Measurements from ENCODE around the gene APP. TPM values are rescaled to one million over a fixed set of nuclear protein-coding genes. Genes with fewer than 3 reads are reported as not detected.

Gene APP
- total and polyA plus RNA-seq, 10 of the 15 experiments (the other 5 are each of a cell fraction or from before 2014, with no cell fraction given) = 8.8 to 94.9 (median 51.0) TPM

GRCh38 chr21:25977068-25977611 is 193.4 kb downstream of the APP start (continued):
- TF ChIP-seq, protein P1, sequence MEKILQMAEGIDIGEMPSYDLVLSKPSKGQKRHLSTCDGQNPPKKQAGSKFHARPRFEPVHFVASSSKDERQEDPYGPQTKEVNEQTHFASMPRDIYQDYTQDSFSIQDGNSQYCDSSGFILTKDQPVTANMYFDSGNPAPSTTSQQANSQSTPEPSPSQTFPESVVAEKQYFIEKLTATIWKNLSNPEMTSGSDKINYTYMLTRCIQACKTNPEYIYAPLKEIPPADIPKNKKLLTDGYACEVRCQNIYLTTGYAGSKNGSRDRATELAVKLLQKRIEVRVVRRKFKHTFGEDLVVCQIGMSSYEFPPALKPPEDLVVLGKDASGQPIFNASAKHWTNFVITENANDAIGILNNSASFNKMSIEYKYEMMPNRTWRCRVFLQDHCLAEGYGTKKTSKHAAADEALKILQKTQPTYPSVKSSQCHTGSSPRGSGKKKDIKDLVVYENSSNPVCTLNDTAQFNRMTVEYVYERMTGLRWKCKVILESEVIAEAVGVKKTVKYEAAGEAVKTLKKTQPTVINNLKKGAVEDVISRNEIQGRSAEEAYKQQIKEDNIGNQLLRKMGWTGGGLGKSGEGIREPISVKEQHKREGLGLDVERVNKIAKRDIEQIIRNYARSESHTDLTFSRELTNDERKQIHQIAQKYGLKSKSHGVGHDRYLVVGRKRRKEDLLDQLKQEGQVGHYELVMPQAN (conservative IDR thresholded peaks at IDR 0.05) = no peak
- TF ChIP-seq GABPA (IDR thresholded peaks at IDR 0.05; ENCODE audit: low read depth) = no peak
- no peak for TF ChIP-seq ZZZ3 (IDR thresholded peaks at IDR 0.05; ENCODE audit: control insufficient read depth, insufficient read length, low read depth)
- no peak for TF ChIP-seq FOXK2 (IDR thresholded peaks at IDR 0.05)

DNA sequence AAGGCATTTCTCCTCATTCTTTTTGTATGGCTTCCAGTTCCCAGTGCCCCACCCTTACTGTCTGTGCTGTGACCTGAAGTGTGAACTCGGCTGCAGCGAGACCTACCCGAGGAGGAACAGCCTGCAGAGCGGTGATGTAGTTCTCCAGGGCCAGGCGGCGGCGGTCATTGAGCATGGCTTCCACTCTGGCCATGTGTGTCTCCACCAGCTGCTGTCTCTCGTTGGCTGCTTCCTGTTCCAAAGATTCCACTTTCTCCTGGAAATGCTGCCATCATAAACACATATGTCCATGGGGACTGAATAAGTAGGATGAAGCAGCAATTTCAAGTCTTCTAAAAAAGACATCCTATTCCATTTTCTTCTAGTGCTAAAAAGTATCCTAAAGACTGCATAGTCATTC is 195.6 kb downstream of the APP start:
- FAIRE-seq = no peak
- no peak overlapping the region for H3K9ac ChIP-seq (ENCODE audit: control insufficient read depth, insufficient read depth, low read length)
- no peaks in the 10 kb centered on the region for H3K4me1 ChIP-seq (ENCODE audit: control insufficient read depth, insufficient read depth, low read length)
- no peak for DNase-seq (ENCODE audit: low read depth, low spot score)
- H3K36me3 ChIP-seq (ENCODE audit: control insufficient read depth in 2 of 2, insufficient read depth in 2 of 2, low read length in 1 of 2) = no peaks in the 10 kb centered on the region; a peak in 1 of 4 replicates
- no peak for ATAC-seq
- H3K27ac ChIP-seq (ENCODE audit: control insufficient read depth, insufficient read depth) = no peak overlapping the region
- 37% methylated on average over 8 of the region's 8 CpGs for WGBS (ENCODE audit: insufficient coverage, insufficient replicate concordance, low lambda C conversion rate, missing lambda C conversion rate)
- in situ Hi-C loops (cut with MboI) = no loop called here
- no peak overlapping the region for H3K4me3 ChIP-seq
- no peaks in the 10 kb centered on the region for H3K79me2 ChIP-seq (ENCODE audit: control insufficient read depth, insufficient read depth, low read length)
- ChIA-PET CTCF (no interaction called here), RAD21 (ENCODE audit: unreplicated experiment) (no interaction called here), SMC1A (ENCODE audit: uncharacterized antibody, unreplicated experiment) (no interaction called here), POLR2A (no interaction called here)
- H3K9me3 ChIP-seq (replicated peaks; ENCODE audit: control insufficient read depth, insufficient read depth, low read length) = no peaks in the 10 kb centered on the region
- intact Hi-C loops (cut with micrococcal nuclease; ENCODE audit: unreplicated experiment) = no loop called here
- H3K4me2 ChIP-seq (ENCODE audit: control insufficient read depth, insufficient read depth) = no peak overlapping the region
- no peaks in the 10 kb centered on the region for H4K20me1 ChIP-seq (ENCODE audit: control insufficient read depth, insufficient read depth)
- no peak overlapping the region for H2AFZ ChIP-seq (ENCODE audit: control insufficient read depth, low read depth, low read length)
- no TSS peak for BruUV-seq (replicated peaks)
- no peaks in the 10 kb centered on the region for H3K27me3 ChIP-seq (replicated peaks in 1 of 2; ENCODE audit: control insufficient read depth in 2 of 2, insufficient read depth in 2 of 2, low read length in 1 of 2)
- TF ChIP-seq SUPT20H (IDR thresholded peaks at IDR 0.05; ENCODE audit: borderline replicate concordance, control insufficient read depth, low read depth, low read length) = no peak
- TF ChIP-seq, protein P2, sequence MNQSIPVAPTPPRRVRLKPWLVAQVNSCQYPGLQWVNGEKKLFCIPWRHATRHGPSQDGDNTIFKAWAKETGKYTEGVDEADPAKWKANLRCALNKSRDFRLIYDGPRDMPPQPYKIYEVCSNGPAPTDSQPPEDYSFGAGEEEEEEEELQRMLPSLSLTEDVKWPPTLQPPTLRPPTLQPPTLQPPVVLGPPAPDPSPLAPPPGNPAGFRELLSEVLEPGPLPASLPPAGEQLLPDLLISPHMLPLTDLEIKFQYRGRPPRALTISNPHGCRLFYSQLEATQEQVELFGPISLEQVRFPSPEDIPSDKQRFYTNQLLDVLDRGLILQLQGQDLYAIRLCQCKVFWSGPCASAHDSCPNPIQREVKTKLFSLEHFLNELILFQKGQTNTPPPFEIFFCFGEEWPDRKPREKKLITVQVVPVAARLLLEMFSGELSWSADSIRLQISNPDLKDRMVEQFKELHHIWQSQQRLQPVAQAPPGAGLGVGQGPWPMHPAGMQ (IDR thresholded peaks at IDR 0.05; ENCODE audit: borderline replicate concordance) = no peak
- no peak for TF ChIP-seq CREM (IDR thresholded peaks at IDR 0.05; ENCODE audit: low read depth)
- TF ChIP-seq SREBF2 (IDR thresholded peaks at IDR 0.05; ENCODE audit: low read length) = no peak
- no peak for TF ChIP-seq HDGF (IDR thresholded peaks at IDR 0.05)
- no peak for TF ChIP-seq MYC (IDR thresholded peaks at IDR 0.05; ENCODE audit: insufficient read depth, insufficient read length, insufficient replicate concordance, low read length, severe bottlenecking)
- no peak for TF ChIP-seq ZNF622 (IDR thresholded peaks at IDR 0.05)
- TF ChIP-seq YY1 (IDR thresholded peaks at IDR 0.05; ENCODE audit: low read depth, low read length) = no peak
- TF ChIP-seq, protein P3, sequence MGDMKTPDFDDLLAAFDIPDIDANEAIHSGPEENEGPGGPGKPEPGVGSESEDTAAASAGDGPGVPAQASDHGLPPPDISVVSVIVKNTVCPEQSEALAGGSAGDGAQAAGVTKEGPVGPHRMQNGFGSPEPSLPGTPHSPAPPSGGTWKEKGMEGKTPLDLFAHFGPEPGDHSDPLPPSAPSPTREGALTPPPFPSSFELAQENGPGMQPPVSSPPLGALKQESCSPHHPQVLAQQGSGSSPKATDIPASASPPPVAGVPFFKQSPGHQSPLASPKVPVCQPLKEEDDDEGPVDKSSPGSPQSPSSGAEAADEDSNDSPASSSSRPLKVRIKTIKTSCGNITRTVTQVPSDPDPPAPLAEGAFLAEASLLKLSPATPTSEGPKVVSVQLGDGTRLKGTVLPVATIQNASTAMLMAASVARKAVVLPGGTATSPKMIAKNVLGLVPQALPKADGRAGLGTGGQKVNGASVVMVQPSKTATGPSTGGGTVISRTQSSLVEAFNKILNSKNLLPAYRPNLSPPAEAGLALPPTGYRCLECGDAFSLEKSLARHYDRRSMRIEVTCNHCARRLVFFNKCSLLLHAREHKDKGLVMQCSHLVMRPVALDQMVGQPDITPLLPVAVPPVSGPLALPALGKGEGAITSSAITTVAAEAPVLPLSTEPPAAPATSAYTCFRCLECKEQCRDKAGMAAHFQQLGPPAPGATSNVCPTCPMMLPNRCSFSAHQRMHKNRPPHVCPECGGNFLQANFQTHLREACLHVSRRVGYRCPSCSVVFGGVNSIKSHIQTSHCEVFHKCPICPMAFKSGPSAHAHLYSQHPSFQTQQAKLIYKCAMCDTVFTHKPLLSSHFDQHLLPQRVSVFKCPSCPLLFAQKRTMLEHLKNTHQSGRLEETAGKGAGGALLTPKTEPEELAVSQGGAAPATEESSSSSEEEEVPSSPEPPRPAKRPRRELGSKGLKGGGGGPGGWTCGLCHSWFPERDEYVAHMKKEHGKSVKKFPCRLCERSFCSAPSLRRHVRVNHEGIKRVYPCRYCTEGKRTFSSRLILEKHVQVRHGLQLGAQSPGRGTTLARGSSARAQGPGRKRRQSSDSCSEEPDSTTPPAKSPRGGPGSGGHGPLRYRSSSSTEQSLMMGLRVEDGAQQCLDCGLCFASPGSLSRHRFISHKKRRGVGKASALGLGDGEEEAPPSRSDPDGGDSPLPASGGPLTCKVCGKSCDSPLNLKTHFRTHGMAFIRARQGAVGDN (IDR thresholded peaks at IDR 0.05) = no peak
- no peak for TF ChIP-seq JUNB (IDR thresholded peaks at IDR 0.05)
- TF ChIP-seq RUNX3 (IDR thresholded peaks at IDR 0.05; ENCODE audit: low read length) = no peak
- no peak for TF ChIP-seq ZNF274 (IDR thresholded peaks at IDR 0.05; ENCODE audit: insufficient read depth, insufficient read length)
- TF ChIP-seq ZNF207 (IDR thresholded peaks at IDR 0.05; ENCODE audit: borderline replicate concordance) = no peak
- no peak for TF ChIP-seq DPF2 (IDR thresholded peaks at IDR 0.05)

Measured in GM12878 (cell line).